ENCODE results near the gene TMC4. TPM values are rescaled to one million over a fixed set of nuclear protein-coding genes. Genes with fewer than 3 reads are reported as not detected.

Gene TMC4
- total and polyA plus RNA-seq, 2 donors (not counting 1 experiment from before 2014, with no cell fraction given), result not detected

- H3K4me3 Mint-ChIP-seq, result no peak overlapping the region
- Histone ChIP-seq H4K20me1 (ENCODE audit: control insufficient read depth, insufficient read depth, low read length, poor library complexity, severe bottlenecking) (no peaks in the 10 kb centered on the region), H3K27me3 (replicated peaks in 1 of 4; ENCODE audit: control extremely low read depth in 1 of 4, control insufficient read depth in 3 of 4, insufficient read depth in 4 of 4, low read length in 3 of 4) (no peaks in the 10 kb centered on the region), H3K36me3 (replicated peaks in 1 of 2; ENCODE audit: control extremely low read depth in 1 of 2, control insufficient read depth in 1 of 2, extremely low read depth in 1 of 2, insufficient read depth in 2 of 2, low read length in 1 of 2) (peaks cover 7 to 54% of the 10 kb centered on the region in 2 experiments), H2AFZ (ENCODE audit: insufficient read depth, low read depth, low read length, poor library complexity, severe bottlenecking) (no peak overlapping the region), H3K4me1 (ENCODE audit: control insufficient read depth in 2 of 2, insufficient read depth in 2 of 2, low read length in 2 of 2) (no peaks in the 10 kb centered on the region), H3K4me3 (ENCODE audit: control extremely low read depth in 1 of 5, extremely low read depth in 1 of 5, insufficient read depth in 1 of 5, low read depth in 2 of 5, low read length in 4 of 5) (no peak overlapping the region), H3K27ac (ENCODE audit: low read length in 2 of 2) (no peak overlapping the region), H3K9me3 (ENCODE audit: control extremely low read depth in 1 of 3, control insufficient read depth in 2 of 3, insufficient read depth in 1 of 3, low read length in 2 of 3) (no peaks in the 10 kb centered on the region), H3K4me2 (replicated peaks; ENCODE audit: low read depth, low read length, poor library complexity, severe bottlenecking) (no peak overlapping the region), H3K79me2 (ENCODE audit: control insufficient read depth, insufficient read depth, low read length) (no peaks in the 10 kb centered on the region), H3K9ac (ENCODE audit: low read length) (no peak overlapping the region)
- intact Hi-C loops (cut with micrococcal nuclease), result no loop called here
- H3K4me1 Mint-ChIP-seq, result no peaks in the 10 kb centered on the region
- ATAC-seq (ENCODE audit: low read depth) (no peak), DNase-seq (no peak)
- no peaks in the 10 kb centered on the region for H3K9me3 Mint-ChIP-seq (ENCODE audit: insufficient read depth)
- POLR2A ChIA-PET, result no interaction called here
- no peak overlapping the region for H3K27ac Mint-ChIP-seq
- no peaks in the 10 kb centered on the region for H3K27me3 Mint-ChIP-seq
- CTCF ChIA-PET, result no interaction called here
- 92% methylated on average over 18 of the region's 20 CpGs for WGBS (ENCODE audit: insufficient coverage)
- TF ChIP-seq CTCF (IDR thresholded peaks at IDR 0.05) (no peak), EZH2 (IDR thresholded peaks at IDR 0.05; ENCODE audit: borderline replicate concordance, insufficient read depth, low read depth, low read length, poor library complexity, severe bottlenecking) (no peak)
These were observed 44.6 kb downstream of the TMC4 start for GRCh38 chr19:54128441-54128725.

DNA sequence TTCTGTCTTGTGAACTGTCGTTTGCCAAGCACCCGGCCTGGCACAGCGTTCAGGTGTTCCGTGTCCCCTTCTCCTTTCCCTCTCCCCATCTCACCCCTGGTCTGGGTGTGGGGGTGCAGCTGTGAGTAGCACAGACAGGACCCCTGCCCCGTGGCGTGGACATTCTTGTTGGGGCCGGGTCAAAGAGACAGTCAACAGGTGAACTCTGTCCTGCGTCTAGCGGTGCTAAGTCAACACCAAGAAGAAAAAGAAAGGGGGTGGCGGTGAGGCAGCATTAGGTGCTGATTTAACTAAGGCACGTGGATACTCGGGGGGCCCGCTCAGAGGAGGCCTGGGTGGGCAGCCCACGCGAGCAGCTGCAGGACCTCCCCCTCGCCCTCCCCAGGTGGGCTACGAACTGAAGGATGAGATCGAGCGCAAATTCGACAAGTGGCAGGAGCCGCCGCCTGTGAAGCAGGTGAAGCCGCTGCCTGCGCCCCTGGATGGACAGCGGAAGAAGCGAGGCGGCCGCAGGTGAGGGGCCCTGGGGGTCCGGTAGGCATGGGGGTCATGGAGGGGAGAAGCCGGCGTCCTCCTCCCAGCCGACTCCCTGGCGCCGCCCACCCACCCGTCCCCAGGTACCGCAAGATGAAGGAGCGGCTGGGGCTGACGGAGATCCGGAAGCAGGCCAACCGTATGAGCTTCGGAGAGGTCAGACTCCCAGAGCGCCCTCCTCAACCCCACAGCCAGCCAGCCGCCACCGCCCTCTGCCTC is 45.1 kb downstream of the TMC4 start:
- WGBS (ENCODE audit: insufficient coverage), result 98% methylated on average over 33 of the region's 44 CpGs
- peaks cover 7 to 58% of the 10 kb centered on the region in 2 experiments for H3K36me3 ChIP-seq (replicated peaks in 1 of 2; ENCODE audit: control extremely low read depth in 1 of 2, control insufficient read depth in 1 of 2, extremely low read depth in 1 of 2, insufficient read depth in 2 of 2, low read length in 1 of 2)
- intact Hi-C loops (cut with micrococcal nuclease), result no loop called here
- no peaks in the 10 kb centered on the region for H3K9me3 Mint-ChIP-seq (ENCODE audit: insufficient read depth)
- H3K9ac ChIP-seq (ENCODE audit: low read length), result no peak overlapping the region
- no peaks in the 10 kb centered on the region for H3K9me3 ChIP-seq (ENCODE audit: control extremely low read depth in 1 of 3, control insufficient read depth in 2 of 3, insufficient read depth in 1 of 3, low read length in 2 of 3)
- H3K27ac ChIP-seq (ENCODE audit: low read length in 2 of 2), result no peak overlapping the region
- H3K27me3 ChIP-seq (replicated peaks in 1 of 4; ENCODE audit: control extremely low read depth in 1 of 4, control insufficient read depth in 3 of 4, insufficient read depth in 4 of 4, low read length in 3 of 4), result no peaks in the 10 kb centered on the region
- ATAC-seq (ENCODE audit: low read depth), result no peak
- H3K27me3 Mint-ChIP-seq, result no peaks in the 10 kb centered on the region
- no peak for DNase-seq
- ChIA-PET CTCF (no interaction called here), POLR2A (no interaction called here)
- no peak overlapping the region for H2AFZ ChIP-seq (ENCODE audit: insufficient read depth, low read depth, low read length, poor library complexity, severe bottlenecking)
- TF ChIP-seq CTCF (IDR thresholded peaks at IDR 0.05), result no peak
- no peak for TF ChIP-seq EZH2 (IDR thresholded peaks at IDR 0.05; ENCODE audit: borderline replicate concordance, insufficient read depth, low read depth, low read length, poor library complexity, severe bottlenecking)
- no peak overlapping the region for H3K4me2 ChIP-seq (replicated peaks; ENCODE audit: low read depth, low read length, poor library complexity, severe bottlenecking)
- H3K27ac Mint-ChIP-seq, result no peak overlapping the region
- no peaks in the 10 kb centered on the region for H3K4me1 Mint-ChIP-seq
- H3K4me1 ChIP-seq (ENCODE audit: control insufficient read depth in 2 of 2, insufficient read depth in 2 of 2, low read length in 2 of 2), result no peaks in the 10 kb centered on the region
- H3K4me3 ChIP-seq (ENCODE audit: control extremely low read depth in 1 of 5, extremely low read depth in 1 of 5, insufficient read depth in 1 of 5, low read depth in 2 of 5, low read length in 4 of 5), result no peak overlapping the region
- H4K20me1 ChIP-seq (ENCODE audit: control insufficient read depth, insufficient read depth, low read length, poor library complexity, severe bottlenecking), result no peaks in the 10 kb centered on the region
- no peaks in the 10 kb centered on the region for H3K79me2 ChIP-seq (ENCODE audit: control insufficient read depth, insufficient read depth, low read length)
- H3K4me3 Mint-ChIP-seq, result no peak overlapping the region

Data from B cell (primary cell).